HEK293T (cell line): Measurements from ENCODE around the gene ABI3.
"Not testable (repeated sequence)": the region's sequence is repeated elsewhere in the genome, so short reads cannot be mapped to it uniquely, and the experiment has no call there.

ENCODE experiments used
- CTCF ChIA-PET: fragments of 350-600 bp; formaldehyde crosslinking; extraction: SDS; loops from one replicate; lab custom pipeline; 2021; ENCODE audit warnings: antibody characterized with exemption, inconsistent platforms; lab: Yijun Ruan, JAX
- POLR2A ChIA-PET: fragments of 350-600 bp; formaldehyde crosslinking; extraction: SDS; loops from one replicate; lab custom pipeline; 2020; ENCODE audit warnings: antibody characterized with exemption, inconsistent platforms; lab: Yijun Ruan, JAX
- DNase-seq: peaks from one replicate; pipeline ENCODE4 v3.0.0; 2012; ENCODE audit warnings: mixed read lengths; ENCODE audit errors: extremely low spot score
- ARNT ChIP-seq: fragments of 450-650 bp; IDR thresholded peaks from 2 replicates; pipeline ENCODE4 v1.6.1; 2017; ENCODE audit warnings: mild to moderate bottlenecking
- BHLHE40 ChIP-seq: fragments of 450-650 bp; IDR thresholded peaks from 2 replicates; pipeline ENCODE4 v1.6.1; 2016; ENCODE audit warnings: mild to moderate bottlenecking, moderate library complexity, borderline replicate concordance
- CTBP1 ChIP-seq: fragments of 450-650 bp; IDR thresholded peaks from 2 replicates; pipeline ENCODE4 v1.6.1; 2016; ENCODE audit warnings: borderline replicate concordance
- ELF4 ChIP-seq: fragments of 450-650 bp; IDR thresholded peaks from 2 replicates; pipeline ENCODE4 v1.6.1; 2017; ENCODE audit warnings: antibody characterized with exemption
- FOXA1 ChIP-seq: fragments of 450-650 bp; IDR thresholded peaks from 2 replicates; pipeline ENCODE4 v1.6.1; 2016; ENCODE audit warnings: mild to moderate bottlenecking
- FOXK2 ChIP-seq: fragments of 450-650 bp; IDR thresholded peaks from 2 replicates; pipeline ENCODE4 v1.6.1; 2016; ENCODE audit warnings: mild to moderate bottlenecking
- FOXM1 ChIP-seq: fragments of 450-650 bp; IDR thresholded peaks from 2 replicates; pipeline ENCODE4 v1.6.1; 2017; ENCODE audit warnings: mild to moderate bottlenecking, borderline replicate concordance
- HDGF ChIP-seq: fragments of 450-650 bp; IDR thresholded peaks from 2 replicates; pipeline ENCODE4 v1.6.1; 2017; ENCODE audit warnings: antibody characterized with exemption, borderline replicate concordance
- L3MBTL2 ChIP-seq: fragments of 450-650 bp; conservative IDR thresholded peaks from 2 replicates; pipeline ENCODE4 v1.6.1; 2016; ENCODE audit warnings: mild to moderate bottlenecking
- LEF1 ChIP-seq: fragments of 450-650 bp; IDR thresholded peaks from 2 replicates; pipeline ENCODE4 v1.6.1; 2017; ENCODE audit warnings: mild to moderate bottlenecking, borderline replicate concordance
- NFRKB ChIP-seq: fragments of 450-650 bp; IDR thresholded peaks from 2 replicates; pipeline ENCODE4 v1.6.1; 2016; ENCODE audit warnings: mild to moderate bottlenecking, moderate library complexity
- SP1 ChIP-seq: fragments of 450-650 bp; IDR thresholded peaks from 2 replicates; pipeline ENCODE4 v1.6.1; 2017
- SUZ12 ChIP-seq: fragments of 450-650 bp; IDR thresholded peaks from 2 replicates; pipeline ENCODE4 v1.6.1; 2016; ENCODE audit warnings: mild to moderate bottlenecking
- TARDBP ChIP-seq: fragments of 450-650 bp; IDR thresholded peaks from 2 replicates; pipeline ENCODE4 v1.6.1; 2016
- ZNF384 ChIP-seq: fragments of 450-650 bp; IDR thresholded peaks from 2 replicates; pipeline ENCODE4 v1.6.1; 2016
- TF ChIP-seq, protein P1 (sequence below): fragments of 450-650 bp; IDR thresholded peaks from 2 replicates; pipeline ENCODE4 v1.6.1; 2016

ABI3 gene, protein sequence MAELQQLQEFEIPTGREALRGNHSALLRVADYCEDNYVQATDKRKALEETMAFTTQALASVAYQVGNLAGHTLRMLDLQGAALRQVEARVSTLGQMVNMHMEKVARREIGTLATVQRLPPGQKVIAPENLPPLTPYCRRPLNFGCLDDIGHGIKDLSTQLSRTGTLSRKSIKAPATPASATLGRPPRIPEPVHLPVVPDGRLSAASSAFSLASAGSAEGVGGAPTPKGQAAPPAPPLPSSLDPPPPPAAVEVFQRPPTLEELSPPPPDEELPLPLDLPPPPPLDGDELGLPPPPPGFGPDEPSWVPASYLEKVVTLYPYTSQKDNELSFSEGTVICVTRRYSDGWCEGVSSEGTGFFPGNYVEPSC

DNA sequence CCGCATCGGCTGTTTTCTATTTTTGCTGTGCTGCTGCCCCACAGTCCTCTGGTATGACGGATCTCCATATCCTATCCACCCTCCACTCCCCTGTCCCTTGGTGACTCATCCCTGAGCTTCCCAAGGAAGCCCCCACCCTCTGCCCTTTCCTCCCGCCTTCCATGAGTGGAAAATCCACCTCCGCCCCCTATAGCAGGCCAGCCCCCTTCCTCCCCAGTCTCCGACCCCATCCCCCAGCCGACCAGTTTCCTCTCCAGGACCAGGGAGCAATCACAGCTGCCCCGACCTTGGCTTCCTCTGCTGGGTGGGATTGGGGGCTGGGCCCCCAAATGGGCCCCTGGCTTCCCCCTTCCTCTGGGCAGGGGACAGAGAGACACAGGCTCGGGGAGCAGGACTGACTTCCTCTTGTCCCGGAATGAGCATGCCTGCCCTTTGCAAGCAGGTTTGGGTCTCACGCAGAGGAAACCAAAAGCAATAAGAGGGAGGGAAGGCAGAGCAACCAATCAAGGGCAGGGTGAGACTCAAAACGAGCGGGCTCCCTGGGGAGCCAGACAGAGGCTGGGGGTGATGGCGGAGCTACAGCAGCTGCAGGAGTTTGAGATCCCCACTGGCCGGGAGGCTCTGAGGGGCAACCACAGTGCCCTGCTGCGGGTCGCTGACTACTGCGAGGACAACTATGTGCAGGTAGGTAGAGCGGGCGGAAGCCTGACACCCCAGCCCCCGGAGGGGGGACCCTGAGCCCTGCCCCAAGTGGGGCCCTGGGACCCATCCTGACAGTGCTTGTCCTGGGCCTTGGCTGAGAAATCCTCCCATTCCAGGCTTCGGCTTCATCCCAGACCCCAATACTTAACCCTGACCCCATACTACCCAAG lies at the start of gene ABI3, which contains the start of gene GNGT2:
TSS of gene ABI3 (plus strand) at position 550 of the 872 bp plus-strand sequence. CDS start at position 568, 18 bp downstream.
TSS of gene GNGT2 (minus strand) at position 417 of the 872 bp plus-strand sequence. CDS start 3,152 bp downstream, outside the sequence.
- no peak for DNase-seq
- POLR2A ChIA-PET = interaction anchor here (1.1 to 1.2 kb wide), 2 partner anchors 10 to 18 kb away, joined by 4 read pairs; no protein-coding TSS in a partner anchor
- no peak for TF ChIP-seq LEF1
- no peak for TF ChIP-seq SP1
- no peak for TF ChIP-seq FOXM1
- TF ChIP-seq HDGF = no peak
- TF ChIP-seq NFRKB = no peak
- no peak for TF ChIP-seq BHLHE40
- TF ChIP-seq, protein P1, sequence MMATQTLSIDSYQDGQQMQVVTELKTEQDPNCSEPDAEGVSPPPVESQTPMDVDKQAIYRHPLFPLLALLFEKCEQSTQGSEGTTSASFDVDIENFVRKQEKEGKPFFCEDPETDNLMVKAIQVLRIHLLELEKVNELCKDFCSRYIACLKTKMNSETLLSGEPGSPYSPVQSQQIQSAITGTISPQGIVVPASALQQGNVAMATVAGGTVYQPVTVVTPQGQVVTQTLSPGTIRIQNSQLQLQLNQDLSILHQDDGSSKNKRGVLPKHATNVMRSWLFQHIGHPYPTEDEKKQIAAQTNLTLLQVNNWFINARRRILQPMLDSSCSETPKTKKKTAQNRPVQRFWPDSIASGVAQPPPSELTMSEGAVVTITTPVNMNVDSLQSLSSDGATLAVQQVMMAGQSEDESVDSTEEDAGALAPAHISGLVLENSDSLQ = no peak
- no peak for TF ChIP-seq FOXA1
- TF ChIP-seq SUZ12 = no peak
- no peak for TF ChIP-seq ELF4
- no peak for TF ChIP-seq L3MBTL2
- no peak for TF ChIP-seq ZNF384
- no peak for TF ChIP-seq ARNT
- no peak for TF ChIP-seq FOXK2
- TF ChIP-seq TARDBP = no peak
- TF ChIP-seq CTBP1 = no peak
- CTCF ChIA-PET = no interaction called here

DNA sequence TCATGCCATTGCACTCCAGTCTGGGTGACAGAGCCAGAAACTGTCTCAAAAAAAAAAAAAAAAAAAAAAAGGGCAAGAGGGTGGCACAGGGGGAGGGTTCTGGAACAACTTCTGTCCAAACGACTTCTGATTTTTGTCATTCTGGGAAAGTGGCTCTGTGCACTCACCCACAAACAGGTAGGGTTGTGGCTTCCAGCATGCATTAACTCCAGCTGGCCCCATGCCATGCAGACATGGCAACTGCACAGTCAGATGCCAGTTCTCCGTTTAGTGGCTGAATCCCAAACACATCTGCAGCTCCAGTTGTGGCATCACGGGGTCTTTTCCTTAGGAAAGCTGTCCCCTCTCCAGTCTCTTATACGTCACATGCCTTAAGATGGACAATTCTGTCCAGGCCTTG lies 47.6 kb upstream of the ABI3 start:
- no peak for DNase-seq
- POLR2A ChIA-PET = interaction anchor here (0.9 kb wide), 1 partner anchor 29 kb away, joined by 3 read pairs; no protein-coding TSS in a partner anchor
- TF ChIP-seq NFRKB (no peak), FOXM1 (no peak), LEF1 (no peak), SUZ12 (no peak), ZNF384 (no peak), CTBP1 (no peak), HDGF (no peak), SP1 (no peak), FOXA1 (no peak), ELF4 (no peak), BHLHE40 (no peak), ARNT (no peak)
- TF ChIP-seq, protein P1 = no peak
- CTCF ChIA-PET = no interaction called here

DNA sequence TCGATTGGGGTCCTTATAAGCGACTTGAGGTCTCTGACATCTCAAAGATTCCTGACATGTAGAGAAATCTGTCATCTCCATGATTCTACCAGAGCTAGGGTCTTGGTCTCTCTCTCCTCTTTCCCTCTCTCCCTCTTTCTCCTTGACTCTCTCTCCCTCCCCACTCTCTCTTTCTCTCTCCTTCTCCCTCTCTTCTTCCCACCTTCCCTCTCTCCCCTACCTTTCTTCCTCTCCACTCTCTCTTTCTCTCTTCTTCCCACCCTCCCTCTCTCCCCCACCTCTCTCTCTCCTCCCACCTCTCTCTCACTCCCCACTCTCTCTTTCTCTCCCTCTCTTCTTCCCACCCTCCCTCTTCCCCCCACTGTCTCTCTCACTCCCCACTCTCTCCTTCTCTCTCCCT lies 45.4 kb upstream of the ABI3 start:
- TF ChIP-seq SUZ12 = no peak
- no peak for TF ChIP-seq FOXK2
- TF ChIP-seq ARNT = no peak
- no peak for TF ChIP-seq HDGF
- TF ChIP-seq, protein P1 = no peak
- TF ChIP-seq TARDBP = no peak
- no peak for TF ChIP-seq CTBP1
- no peak for DNase-seq
- ChIA-PET POLR2A (no interaction called here), CTCF (no interaction called here)

DNA sequence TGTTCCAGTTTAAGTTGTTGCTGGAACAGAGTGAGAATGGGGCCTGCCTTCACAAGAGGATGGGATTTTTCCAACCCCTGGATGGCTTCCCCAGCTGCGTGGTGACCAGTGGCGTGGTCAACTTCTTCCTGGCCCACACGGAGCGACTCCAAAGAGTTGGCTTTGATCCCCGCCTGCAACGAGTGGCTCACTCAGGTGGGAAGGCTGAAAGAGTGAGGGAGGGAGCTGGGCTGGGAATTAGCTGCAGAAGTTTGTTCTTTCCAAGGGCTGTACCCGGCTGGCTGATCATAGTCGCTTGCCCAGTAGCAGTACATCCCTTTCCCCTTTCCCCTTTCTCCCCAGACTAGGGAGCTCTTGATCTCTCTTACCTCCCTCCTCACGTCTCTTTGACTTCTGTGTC lies 41.8 kb upstream of the ABI3 start:
- TF ChIP-seq FOXM1 (no peak), SUZ12 (no peak), BHLHE40 (no peak), ARNT (no peak)
- TF ChIP-seq, protein P1 = no peak
- ChIA-PET CTCF (interaction anchor here (1.1 kb wide), 1 partner anchor 11 kb away, joined by 5 read pairs; no protein-coding TSS in a partner anchor), POLR2A (no interaction called here)
- DNase-seq = no peak

DNA sequence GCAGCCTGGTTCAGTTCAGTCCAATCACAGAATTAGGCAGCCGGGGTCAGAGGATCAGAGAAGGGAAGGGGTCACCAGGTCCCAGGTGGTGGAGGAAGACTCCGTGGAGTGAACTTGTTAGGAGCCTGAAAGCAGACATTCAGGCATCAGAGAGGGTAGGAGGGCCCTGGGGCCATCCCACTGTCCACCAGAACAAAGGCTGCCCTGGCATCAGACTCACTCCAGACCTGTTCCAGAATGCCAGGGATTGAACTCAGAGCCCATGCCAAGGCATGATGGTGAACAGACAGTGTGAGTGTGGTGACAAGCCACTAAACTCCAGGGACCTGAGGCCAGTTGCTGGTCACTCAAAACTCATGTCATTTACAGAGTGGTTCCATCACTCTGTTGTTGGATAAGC lies 40.3 kb upstream of the ABI3 start:
- ChIA-PET POLR2A (no interaction called here), CTCF (no interaction called here)
- DNase-seq = no peak
- TF ChIP-seq BHLHE40 = no peak
- TF ChIP-seq TARDBP = no peak
- TF ChIP-seq ZNF384 = no peak

DNA sequence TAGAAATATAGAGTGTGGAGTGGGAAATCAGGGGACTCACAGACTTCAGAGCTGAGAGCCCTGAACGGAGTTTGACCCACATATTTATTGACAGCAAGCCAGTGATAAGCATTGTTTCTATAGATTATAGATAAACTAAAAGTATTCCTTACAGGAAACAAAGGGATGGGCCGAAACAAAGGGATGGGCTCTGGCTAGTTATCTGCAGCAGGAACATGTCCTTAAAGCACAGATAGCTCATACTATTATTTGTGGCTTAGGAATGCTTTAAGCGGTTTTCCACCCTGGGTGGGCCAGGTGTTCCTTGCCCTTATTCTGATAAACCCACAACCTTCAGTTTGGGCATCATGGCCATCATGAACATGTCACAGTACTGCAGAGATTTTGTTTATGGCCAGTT lies 39.8 kb upstream of the ABI3 start:
- DNase-seq, CTCF ChIA-PET, POLR2A ChIA-PET: not testable (repeated sequence)

DNA sequence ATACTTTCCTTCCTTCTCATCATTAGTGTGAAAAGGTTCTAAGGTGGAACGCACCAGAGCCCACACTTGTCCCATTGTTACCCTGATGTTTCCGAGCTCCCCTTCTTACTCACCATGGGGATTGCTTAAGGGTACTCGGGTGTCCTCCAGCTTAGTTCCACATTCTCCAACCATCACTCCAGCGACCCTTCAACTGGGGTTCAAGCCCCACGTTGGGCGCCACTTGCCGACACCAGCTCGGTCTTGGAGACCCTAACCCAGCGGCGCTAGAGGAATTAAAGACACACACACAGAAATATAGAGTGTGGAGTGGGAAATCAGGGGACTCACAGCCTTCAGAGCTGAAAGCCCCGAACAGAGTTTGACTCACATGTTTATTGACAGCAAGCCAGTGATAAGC lies 34.5 kb upstream of the ABI3 start:
- CTCF ChIA-PET, DNase-seq, POLR2A ChIA-PET: not testable (repeated sequence)
